ENCODE measurements around the gene APMAP. TPM values are rescaled to one million over a fixed set of nuclear protein-coding genes. Genes with fewer than 3 reads are reported as not detected.
A peak's percentile ranks its signal among the peaks of the same experiment; 100 is the strongest.

Gene APMAP
- total RNA-seq = 10 to 100 TPM; 36.7 to 40.0 TPM

GRCh38 chr20:24992487-24993205, at the start of gene APMAP:
Gene APMAP (minus strand): TSS chr20:24992751. CDS start chr20:24992688, 63 bp downstream.
- ATAC-seq = peak; percentile 95
- POLR2A ChIA-PET = interaction anchor here (1.0 to 1.7 kb wide), 7 partner anchors 38 to 210 kb away, joined by 3 to 5 read pairs (median 4); no protein-coding TSS in a partner anchor

GRCh38 chr20:25041813-25042530, 49.4 kb upstream of the APMAP start:
- DNase-seq (no peak), ATAC-seq (no peak)
- intact Hi-C loops (cut with micrococcal nuclease) = no loop called here
- Mint-ChIP-seq H3K4me1 (ENCODE audit: low read depth) (peaks cover 55% of the 10 kb centered on the region), H3K9me3 (no peaks in the 10 kb centered on the region), H3K36me3 (ENCODE audit: low read depth) (no peaks in the 10 kb centered on the region), H3K27me3 (no peaks in the 10 kb centered on the region), H3K4me3 (no peak overlapping the region), H3K27ac (peak overlapping the region; percentile 95)
- no peak for TF ChIP-seq CTCF (IDR thresholded peaks at IDR 0.05)
- POLR2A ChIA-PET = no interaction called here
- CTCF ChIA-PET = interaction anchor here (1.1 kb wide), 1 partner anchor 48 kb away, joined by 3 read pairs; no protein-coding TSS in a partner anchor

More at GRCh38 chr20:24992487-24993205, at the start of gene APMAP:
- Mint-ChIP-seq H3K27me3 (no peaks in the 10 kb centered on the region), H3K36me3 (ENCODE audit: low read depth) (peaks cover 15% of the 10 kb centered on the region), H3K27ac (peak within 1 kb of the TSS; percentile 95), H3K4me1 (ENCODE audit: low read depth) (peaks cover 54% of the 10 kb centered on the region), H3K4me3 (peak within 1 kb of the TSS; percentile 97), H3K9me3 (no peaks in the 10 kb centered on the region)
- TF ChIP-seq CTCF (IDR thresholded peaks at IDR 0.05) = no peak
- peak; percentile 98 for DNase-seq
- CTCF ChIA-PET = interaction anchor here (0.9 to 8.4 kb wide), 7 partner anchors 14 to 211 kb away, joined by 3 to 167 read pairs (median 4); partner anchors contain the start of gene ACSS1
- intact Hi-C loops (cut with micrococcal nuclease) = loop anchor here (10.0 kb wide), 1 partner anchor 402 kb away; the partner anchor contains the start of gene ABHD12

GRCh38 chr20:25040438-25040831, 47.9 kb upstream of the APMAP start:
- Mint-ChIP-seq H3K9me3 (no peaks in the 10 kb centered on the region), H3K27ac (no peak overlapping the region), H3K4me1 (ENCODE audit: low read depth) (peaks cover 69% of the 10 kb centered on the region)

GRCh38 chr20:25039697-25040437, 47.3 kb upstream of the APMAP start:
- intact Hi-C loops (cut with micrococcal nuclease) = no loop called here
- ATAC-seq = no peak
- ChIA-PET POLR2A (interaction anchor here (0.6 kb wide), 1 partner anchor 69 kb away, joined by 3 read pairs; no protein-coding TSS in a partner anchor), CTCF (no interaction called here)
- Mint-ChIP-seq H3K4me3 (no peak overlapping the region), H3K9me3 (no peaks in the 10 kb centered on the region), H3K27ac (peak overlapping the region; percentile 57), H3K27me3 (no peaks in the 10 kb centered on the region), H3K36me3 (ENCODE audit: low read depth) (no peaks in the 10 kb centered on the region), H3K4me1 (ENCODE audit: low read depth) (peaks cover 68% of the 10 kb centered on the region)
- no peak for TF ChIP-seq CTCF (IDR thresholded peaks at IDR 0.05)
- DNase-seq = no peak

More at GRCh38 chr20:25040438-25040831, 47.9 kb upstream of the APMAP start:
- DNase-seq (no peak), ATAC-seq (no peak)
- Mint-ChIP-seq H3K36me3 (ENCODE audit: low read depth) (no peaks in the 10 kb centered on the region), H3K4me3 (no peak overlapping the region), H3K27me3 (no peaks in the 10 kb centered on the region)
- intact Hi-C loops (cut with micrococcal nuclease) = no loop called here
- ChIA-PET POLR2A (no interaction called here), CTCF (interaction anchor here (1.1 kb wide), 1 partner anchor 47 kb away, joined by 3 read pairs; no protein-coding TSS in a partner anchor)
- no peak for TF ChIP-seq CTCF (IDR thresholded peaks at IDR 0.05)
